GM21360 (cell line): ENCODE results near the gene ALPK3.

Experiments used
- ATAC-seq: cut with Tn5 transposase; IDR thresholded peaks from one replicate; pipeline ENCODE4 v1.9.1; 2021; ENCODE audit warnings: mild to moderate bottlenecking, moderate library complexity; ENCODE audit not compliant: unreplicated experiment

Gene ALPK3

DNA sequence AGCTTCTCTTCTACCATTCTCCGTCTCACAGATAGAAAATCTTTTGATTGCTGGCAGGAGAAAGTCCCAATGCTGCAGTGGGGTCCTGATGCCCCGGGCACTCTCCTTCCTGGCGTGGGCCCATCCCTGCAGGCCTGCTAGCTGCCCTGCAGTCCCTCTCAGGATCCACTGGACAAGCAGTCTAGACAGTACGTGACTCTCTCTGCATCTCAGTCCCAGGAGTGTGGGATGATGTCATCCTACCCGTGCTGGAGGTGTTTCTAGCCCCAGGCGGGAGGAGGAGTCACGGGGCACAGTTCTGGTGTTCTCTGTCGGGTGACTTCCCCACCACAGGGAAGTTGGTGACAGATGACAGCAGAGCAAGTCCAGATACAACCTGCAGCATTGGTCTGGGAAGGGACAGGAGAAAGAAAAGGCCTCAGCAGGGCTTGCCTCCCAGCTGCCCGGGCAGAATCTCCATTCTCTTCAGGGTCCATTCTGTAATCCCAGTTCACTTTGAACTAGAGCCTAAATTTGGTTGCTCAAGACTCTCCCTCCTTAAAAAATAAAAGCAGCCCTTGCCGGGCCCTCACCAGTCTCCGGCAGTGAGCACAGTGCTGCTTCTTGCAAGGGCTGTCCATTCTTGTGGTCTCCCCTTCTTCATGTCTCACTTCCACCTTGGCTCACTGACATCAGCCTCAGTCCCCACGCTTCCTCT lies 97.9 kb downstream of the ALPK3 start:
- peak; percentile 97 for ATAC-seq

DNA sequence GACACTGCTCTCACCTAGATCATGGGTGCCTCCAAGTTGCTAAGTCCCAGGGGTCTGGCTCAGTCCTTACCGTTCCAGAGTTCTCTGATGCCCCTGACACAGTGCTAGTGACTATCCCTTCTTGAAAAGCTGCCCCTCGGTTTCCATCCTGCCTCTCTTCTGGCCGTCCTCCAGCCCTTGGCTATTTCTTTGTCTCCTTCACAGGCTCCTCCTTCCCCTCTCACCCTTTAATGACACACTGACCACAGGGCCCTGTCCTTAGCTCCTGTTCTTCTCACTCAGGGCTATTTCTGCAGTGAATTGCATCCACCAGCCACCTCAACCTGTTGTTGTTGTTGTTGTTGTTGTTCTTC lies 98.4 kb downstream of the ALPK3 start:
- ATAC-seq: no peak

DNA sequence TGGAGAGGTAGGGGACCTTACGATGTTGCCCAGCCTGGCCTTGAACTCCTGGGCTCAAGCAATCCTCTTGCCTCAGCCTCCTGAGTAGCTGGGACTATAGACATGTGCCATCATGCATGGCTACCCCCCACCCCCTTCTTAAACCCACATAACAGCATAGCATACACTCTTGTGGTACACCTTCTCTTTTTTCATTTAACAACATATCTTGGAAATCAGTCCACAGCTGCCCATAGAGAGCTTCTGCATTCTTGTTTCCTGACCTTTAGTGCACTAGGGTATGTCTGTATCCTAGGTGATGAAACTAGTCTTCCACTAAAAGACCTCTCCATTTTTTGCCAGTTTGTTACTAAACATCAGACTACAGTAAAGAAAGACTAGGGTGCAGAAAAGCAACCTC lies 100.3 kb downstream of the ALPK3 start:
- no peak for ATAC-seq

DNA sequence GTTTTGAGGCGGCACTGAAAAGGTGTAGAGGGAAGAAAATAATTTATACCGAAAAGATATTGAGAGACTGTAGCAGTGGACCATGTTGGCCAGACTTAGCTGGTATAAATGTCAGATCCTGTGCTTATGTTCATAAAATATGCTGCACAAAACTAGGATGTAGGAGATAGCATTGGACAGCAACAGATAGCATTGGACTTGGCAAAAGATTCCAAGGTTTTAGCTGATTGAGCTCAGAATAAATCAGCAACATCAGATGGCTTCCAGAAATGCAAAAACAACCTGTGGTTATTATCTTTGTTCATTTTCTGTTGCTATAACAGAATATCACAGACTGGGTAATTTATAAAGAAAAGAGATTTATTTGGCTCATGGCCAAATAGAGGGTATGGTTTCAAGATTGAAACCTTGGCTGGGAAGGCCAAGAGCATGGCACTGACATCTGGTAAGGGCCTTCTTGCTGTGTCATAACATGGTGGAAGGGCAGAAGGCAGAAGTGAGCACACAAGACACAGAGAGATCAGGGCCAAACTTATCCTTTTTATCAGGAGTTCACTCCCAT lies 102.0 kb downstream of the ALPK3 start:
- ATAC-seq: no peak

DNA sequence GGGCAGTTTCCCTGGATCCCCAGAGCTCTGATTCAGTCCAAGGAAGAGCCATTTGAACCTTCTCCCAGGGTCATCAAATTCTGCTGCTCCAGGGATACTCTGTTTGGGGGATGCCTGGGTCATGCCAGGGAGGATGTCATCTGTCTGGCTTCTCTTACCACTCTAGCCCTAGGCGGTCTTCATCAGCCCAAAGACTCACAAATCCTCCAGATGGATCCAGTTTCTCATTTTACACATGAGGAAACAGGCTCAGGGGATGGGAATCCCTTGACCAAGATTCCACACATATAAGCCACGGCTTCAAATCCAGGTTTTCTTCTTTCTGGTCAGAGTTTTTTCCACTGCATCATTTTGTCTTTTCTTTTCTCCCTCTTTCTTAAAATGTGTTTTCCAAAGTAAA lies 104.0 kb downstream of the ALPK3 start:
- no peak for ATAC-seq

DNA sequence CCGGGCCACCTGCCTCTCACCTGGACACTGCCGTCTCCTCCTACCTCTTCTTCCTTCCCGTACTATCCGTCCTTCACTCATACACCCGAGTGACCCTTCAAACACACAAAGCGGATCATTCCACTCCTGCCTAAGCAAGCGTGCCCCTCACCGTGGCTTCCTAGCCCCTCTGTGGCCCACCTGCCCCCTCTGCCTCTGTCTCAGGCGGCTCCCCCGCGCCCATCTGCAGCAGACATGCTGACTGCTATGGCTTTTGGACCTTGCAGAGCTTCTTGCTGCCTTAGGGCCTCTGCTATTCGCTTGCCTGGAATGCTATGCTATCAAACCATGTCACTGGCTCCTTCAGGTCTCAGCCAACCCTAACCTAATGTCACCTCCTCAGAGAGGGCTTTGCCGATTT lies 105.4 kb downstream of the ALPK3 start:
- ATAC-seq: no peak
